ENCODE results near the gene CCDC177. TPM values are rescaled to one million over a fixed set of nuclear protein-coding genes. Genes with fewer than 3 reads are reported as not detected.

Gene CCDC177
- total and polyA plus RNA-seq, 2 of the 8 experiments (the other 6 are each of a cell fraction or from before 2014, with no cell fraction given) = 0.62 to 2.8 TPM

DNA sequence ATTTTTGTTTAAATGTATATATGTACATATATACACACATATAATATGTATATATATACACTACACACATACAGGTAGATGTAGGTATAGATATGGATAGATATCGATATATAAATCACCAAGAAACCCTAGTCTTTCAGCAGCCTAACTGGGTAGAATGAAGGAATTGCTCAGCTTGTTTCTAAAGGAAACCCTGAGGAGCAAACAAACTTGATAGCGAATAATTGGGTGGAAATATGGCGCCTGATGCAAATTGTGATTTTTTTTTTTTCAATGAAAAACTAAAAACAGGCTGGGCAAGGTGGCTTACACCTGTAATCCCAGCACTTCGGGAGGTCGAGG lies 254 bp upstream of the CCDC177 start:
- DNase-seq (ENCODE audit: low read depth in 1 of 2, low spot score in 2 of 2) = no peak
- Histone ChIP-seq H3K36me3 (ENCODE audit: control insufficient read depth in 2 of 4, insufficient read depth in 4 of 4, low read length in 3 of 4) (peaks cover 0 to 26% (median 4%) of the 10 kb centered on the region in 4 experiments; a peak in 3 of 8 replicates), H3K9me3 (ENCODE audit: insufficient read depth in 2 of 2, low read depth in 1 of 2, low read length in 1 of 2) (peaks cover 0 to 23% of the 10 kb centered on the region in 2 experiments; a peak in 2 of 4 replicates), H3K56ac (replicated peaks; ENCODE audit: insufficient read length, low read depth, low read length) (no peak overlapping the region), H3K79me2 (ENCODE audit: control insufficient read depth in 1 of 2, insufficient read depth in 2 of 2, low read length in 2 of 2) (no peaks in the 10 kb centered on the region), H4K5ac (ENCODE audit: insufficient read length, low read depth, low read length) (no peak overlapping the region), H4K91ac (replicated peaks; ENCODE audit: insufficient read length, low read length) (no peak overlapping the region), H2BK12ac (ENCODE audit: low read depth, low read length) (no peak overlapping the region), H3K4me2 (ENCODE audit: insufficient read depth in 1 of 2, low read depth in 2 of 2, low read length in 2 of 2) (peak overlapping the region; percentile 54 to 93; a peak in 2 of 4 replicates), H3K9ac (replicated peaks in 1 of 4; ENCODE audit: extremely low read depth in 1 of 4, low read depth in 3 of 4, low read length in 3 of 4) (no peak overlapping the region), H2AFZ (ENCODE audit: low read length) (no peak overlapping the region), H3K4me3 (ENCODE audit: extremely low read depth in 1 of 4, insufficient read depth in 2 of 4, low read depth in 3 of 4, low read length in 4 of 4) (peak overlapping the region in 3 of 4 experiments; percentile 57 to 68 (median 66); a peak in 4 of 8 replicates), H3K79me1 (ENCODE audit: low read depth, low read length) (no peaks in the 10 kb centered on the region), H4K8ac (ENCODE audit: extremely low read depth, insufficient read depth, low read length) (peak overlapping the region; percentile 35; the same call in 1 of the 2 replicates), H3K27me3 (replicated peaks in 1 of 4; ENCODE audit: control insufficient read depth in 3 of 4, extremely low read depth in 1 of 4, insufficient read depth in 3 of 4, low read length in 3 of 4) (peaks cover 24 to 46% (median 38%) of the 10 kb centered on the region in 4 experiments), H3K27ac (ENCODE audit: low read depth, low read length) (no peak overlapping the region), H3K18ac (ENCODE audit: extremely low read depth, low read length) (no peak overlapping the region), H3K4me1 (replicated peaks in 1 of 4; ENCODE audit: control insufficient read depth in 3 of 4, insufficient read depth in 4 of 4, low read length in 3 of 4) (peaks cover 0 to 12% (median 7%) of the 10 kb centered on the region in 4 experiments; a peak in 4 of 7 replicates), H3K23me2 (ENCODE audit: low read depth, low read length) (peaks cover 10% of the 10 kb centered on the region; the same call in 1 of the 2 replicates), H2BK120ac (replicated peaks; ENCODE audit: low read depth, low read length) (no peak overlapping the region), H2BK20ac (ENCODE audit: low read length) (no peak overlapping the region), H3K23ac (ENCODE audit: insufficient read length) (no peak overlapping the region), H2BK5ac (ENCODE audit: low read depth, low read length) (no peak overlapping the region), H2AK5ac (ENCODE audit: low read depth, low read length) (no peak overlapping the region), H3K14ac (ENCODE audit: insufficient read length) (no peak overlapping the region), H4K20me1 (replicated peaks in 1 of 2; ENCODE audit: control insufficient read depth in 1 of 2, insufficient read depth in 2 of 2, low read length in 2 of 2) (no peaks in the 10 kb centered on the region), H3K4ac (replicated peaks; ENCODE audit: insufficient read length, low read depth, low read length) (no peak overlapping the region), H2BK15ac (ENCODE audit: low read length) (no peak overlapping the region)
- 60% methylated on average over 5 of the region's 5 CpGs; no CpG with 5 or more reads in 1 of the 2 experiments for WGBS, 2 experiments (ENCODE audit: extremely low coverage in 1 of 2, insufficient coverage in 1 of 2, insufficient read length in 1 of 2, insufficient replicate concordance in 2 of 2, low coverage in 1 of 2, low lambda C conversion rate in 2 of 2, missing lambda C conversion rate in 1 of 2)
- POLR2A ChIA-PET (ENCODE audit: partially characterized antibody) = interaction anchor here (0.6 to 2.7 kb wide), 4 partner anchors 27 to 174 kb away, joined by 3 to 8 read pairs (median 6); no protein-coding TSS in a partner anchor
- TF ChIP-seq HDAC2 (IDR thresholded peaks at IDR 0.05; ENCODE audit: borderline replicate concordance in 1 of 2, low read depth in 2 of 2, low read length in 2 of 2) = no peak
- no peak for TF ChIP-seq TEAD4 (IDR thresholded peaks at IDR 0.05; ENCODE audit: low read depth, low read length)
- TF ChIP-seq SRF (IDR thresholded peaks at IDR 0.05; ENCODE audit: low read depth, low read length) = no peak
- TF ChIP-seq SP2 (IDR thresholded peaks at IDR 0.05; ENCODE audit: low read length) = no peak
- TF ChIP-seq RAD21 (IDR thresholded peaks at IDR 0.05 in 1 of 2, conservative IDR thresholded peaks at IDR 0.05 in 1 of 2; ENCODE audit: low read depth in 2 of 2, low read length in 2 of 2) = no peak
- no peak for TF ChIP-seq EGR1 (IDR thresholded peaks at IDR 0.05; ENCODE audit: borderline replicate concordance, low read depth, low read length)
- TF ChIP-seq JUN (IDR thresholded peaks at IDR 0.05; ENCODE audit: low read depth, low read length) = no peak
- TF ChIP-seq FOSL1 (IDR thresholded peaks at IDR 0.05; ENCODE audit: insufficient read depth, low read depth, low read length) = no peak
- no peak for TF ChIP-seq CHD1 (IDR thresholded peaks at IDR 0.05; ENCODE audit: low read depth, low read length)
- no peak for TF ChIP-seq SIN3A (conservative IDR thresholded peaks at IDR 0.05 in 1 of 2, IDR thresholded peaks at IDR 0.05 in 1 of 2; ENCODE audit: low read depth in 1 of 2, low read length in 2 of 2)
- no peak for TF ChIP-seq SIRT6 (IDR thresholded peaks at IDR 0.05; ENCODE audit: low read length)
- TF ChIP-seq, protein P1, sequence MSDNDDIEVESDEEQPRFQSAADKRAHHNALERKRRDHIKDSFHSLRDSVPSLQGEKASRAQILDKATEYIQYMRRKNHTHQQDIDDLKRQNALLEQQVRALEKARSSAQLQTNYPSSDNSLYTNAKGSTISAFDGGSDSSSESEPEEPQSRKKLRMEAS (IDR thresholded peaks at IDR 0.05) = no peak
- FAIRE-seq = no peak
- CTCF ChIA-PET (ENCODE audit: partially characterized antibody) = interaction anchor here (0.6 to 6.5 kb wide), 37 partner anchors 11 to 1498 kb away, joined by 3 to 96 read pairs (median 5); partner anchors contain the start of gene PLEKHD1
